ENCODE data around the gene CABLES2.
A peak's percentile ranks its signal among the peaks of the same experiment; 100 is the strongest.

Gene CABLES2

GRCh38 chr20:62365814-62366369, 41.2 kb downstream of the CABLES2 start:
- POLR2A ChIA-PET (ENCODE audit: low non-redundant PET), result interaction anchor here (0.9 to 6.7 kb wide), 7 partner anchors 10 to 64 kb away, joined by 3 to 67 read pairs (median 16); no protein-coding TSS in a partner anchor

GRCh38 chr20:62364911-62365736, 42.0 kb downstream of the CABLES2 start:
- ChIA-PET POLR2A (ENCODE audit: low non-redundant PET) (interaction anchor here (0.9 to 6.7 kb wide), 7 partner anchors 9 to 63 kb away, joined by 3 to 67 read pairs (median 16); no protein-coding TSS in a partner anchor), CTCF (interaction anchor here (0.6 to 11.3 kb wide), 17 partner anchors 8 to 355 kb away, joined by 3 to 173 read pairs (median 5); partner anchors contain the start of gene ADRM1)
- TF ChIP-seq CTCF (conservative IDR thresholded peaks at IDR 0.05; ENCODE audit: low read depth), result no peak
- peak overlapping the region; percentile 100 for H3K27ac ChIP-seq
- DNase-seq (ENCODE audit: low spot score), result no peak

More at GRCh38 chr20:62365814-62366369, 41.2 kb downstream of the CABLES2 start:
- CTCF ChIA-PET, result interaction anchor here (0.7 to 11.3 kb wide), 9 partner anchors 9 to 64 kb away, joined by 3 to 173 read pairs (median 5); no protein-coding TSS in a partner anchor
- peak overlapping the region; percentile 100 for H3K27ac ChIP-seq
- no peak for TF ChIP-seq CTCF (conservative IDR thresholded peaks at IDR 0.05; ENCODE audit: low read depth)
- DNase-seq (ENCODE audit: low spot score), result peak; percentile 97

- DNase-seq (ENCODE audit: low spot score), result no peak
- ChIA-PET CTCF (interaction anchor here (0.6 to 11.3 kb wide), 14 partner anchors 9 to 356 kb away, joined by 3 to 173 read pairs (median 6); partner anchors contain the start of gene ADRM1), POLR2A (ENCODE audit: low non-redundant PET) (interaction anchor here (0.8 to 6.7 kb wide), 7 partner anchors 8 to 58 kb away, joined by 3 to 67 read pairs (median 16); partner anchors contain the start of gene RPS21)
- TF ChIP-seq CTCF (conservative IDR thresholded peaks at IDR 0.05; ENCODE audit: low read depth), result no peak
- H3K27ac ChIP-seq, result peak overlapping the region; percentile 100
These were observed 42.9 kb downstream of the CABLES2 start for GRCh38 chr20:62363920-62364851.

GRCh38 chr20:62362991-62363919, 43.8 kb downstream of the CABLES2 start:
- CTCF ChIA-PET, result interaction anchor here (0.7 to 11.3 kb wide), 8 partner anchors 8 to 289 kb away, joined by 3 to 173 read pairs (median 8); partner anchors contain the start of gene ADRM1
- TF ChIP-seq CTCF (conservative IDR thresholded peaks at IDR 0.05; ENCODE audit: low read depth), result no peak
- POLR2A ChIA-PET (ENCODE audit: low non-redundant PET), result interaction anchor here (0.7 to 6.7 kb wide), 5 partner anchors 9 to 347 kb away, joined by 3 to 67 read pairs (median 4); partner anchors contain the start of gene RPS21
- no peak for DNase-seq (ENCODE audit: low spot score)
- H3K27ac ChIP-seq, result peak overlapping the region; percentile 100

- DNase-seq (ENCODE audit: low spot score), result no peak
- peak overlapping the region; percentile 100 for H3K27ac ChIP-seq
- POLR2A ChIA-PET (ENCODE audit: low non-redundant PET), result interaction anchor here (1.4 kb wide), 1 partner anchor 25 kb away, joined by 5 read pairs; the partner anchor contains the start of gene RPS21
- TF ChIP-seq CTCF (conservative IDR thresholded peaks at IDR 0.05; ENCODE audit: low read depth), result no peak
- CTCF ChIA-PET, result interaction anchor here (1.3 to 11.3 kb wide), 3 partner anchors 15 to 23 kb away, joined by 3 to 173 read pairs (median 11); no protein-coding TSS in a partner anchor
These were observed 44.5 kb downstream of the CABLES2 start for GRCh38 chr20:62362590-62362940.

Measured in RWPE1 (cell line).